Stimulated activated CD4-positive, alpha-beta T cell treated with anti-CD3 and anti-CD28 coated beads, Interleukin-1b, Interleukin-23, amount 100 ng/mL, for 1 hour (primary cell): ENCODE results near the gene ARSA.
"Not testable (repeated sequence)": the region's sequence is repeated elsewhere in the genome, so short reads cannot be mapped to it uniquely, and the experiment has no call there.

Experiments used
- DNase-seq, 2 donors: peaks; one replicate each; pipeline ENCODE4 v3.0.0-alpha.2; 2020; ENCODE audit warnings: low read depth in 2 of 2

The ARSA gene

DNA sequence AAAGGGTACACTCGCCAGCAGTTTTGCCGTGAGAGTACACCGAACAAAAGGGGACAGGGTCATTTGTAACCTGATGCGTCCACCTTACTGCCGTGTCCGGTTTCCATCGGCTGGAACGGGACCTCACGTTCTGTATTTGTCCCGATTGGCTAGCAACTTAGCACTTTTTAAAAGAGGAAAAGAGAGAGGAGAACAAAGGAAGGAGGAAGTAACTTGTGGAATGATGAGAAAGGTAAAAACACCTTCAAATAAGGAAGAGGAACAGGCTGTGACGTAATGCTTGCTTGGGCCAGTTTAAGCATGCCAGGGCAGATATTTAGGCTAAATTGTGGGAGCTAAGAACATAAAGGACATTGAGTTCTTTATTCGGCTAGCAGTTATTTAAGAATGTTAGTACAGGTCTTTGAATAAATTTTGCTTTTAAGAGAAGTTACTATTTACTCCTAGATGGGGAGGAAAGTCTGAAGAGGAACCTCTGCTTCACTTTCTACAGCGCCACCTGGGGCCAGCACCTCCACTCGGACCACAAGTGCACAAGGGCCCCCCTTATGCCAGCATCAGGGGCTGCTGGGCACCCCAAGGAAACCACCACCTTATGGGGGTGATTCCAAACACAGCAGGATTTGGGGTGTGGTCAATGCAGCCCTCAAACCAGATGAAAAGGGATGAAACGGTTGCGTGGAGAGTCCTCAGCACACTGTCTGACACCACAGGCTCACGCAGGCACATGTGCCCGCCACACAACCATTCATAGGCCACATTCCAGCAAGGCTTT lies 5.8 kb downstream of the ARSA start:
- DNase-seq: no peak

DNA sequence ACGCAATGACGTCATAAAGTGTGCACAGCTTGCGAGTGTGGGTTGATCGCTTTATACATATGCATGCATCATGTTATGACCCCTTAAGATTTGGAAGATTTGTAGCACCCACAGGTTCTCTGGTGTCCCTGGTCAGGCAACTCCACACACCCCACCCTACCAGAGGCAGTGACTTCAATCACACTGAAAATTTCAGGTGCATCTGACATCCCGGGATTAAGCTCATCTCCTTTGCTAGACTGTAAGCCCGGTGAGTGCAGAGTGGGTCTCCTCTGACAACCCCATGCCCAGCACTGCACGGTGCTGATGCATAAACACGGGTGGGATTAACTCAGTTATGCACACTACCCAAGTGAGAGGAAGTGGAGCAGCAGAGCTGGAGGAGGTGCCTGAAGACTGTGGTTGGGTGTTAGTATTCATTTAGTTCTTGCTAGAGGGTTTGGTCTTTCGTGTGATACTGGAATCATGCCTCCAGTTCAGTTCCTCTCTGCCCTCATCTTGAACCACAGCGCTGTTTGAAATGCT lies 6.5 kb downstream of the ARSA start:
- DNase-seq: no peak

DNA sequence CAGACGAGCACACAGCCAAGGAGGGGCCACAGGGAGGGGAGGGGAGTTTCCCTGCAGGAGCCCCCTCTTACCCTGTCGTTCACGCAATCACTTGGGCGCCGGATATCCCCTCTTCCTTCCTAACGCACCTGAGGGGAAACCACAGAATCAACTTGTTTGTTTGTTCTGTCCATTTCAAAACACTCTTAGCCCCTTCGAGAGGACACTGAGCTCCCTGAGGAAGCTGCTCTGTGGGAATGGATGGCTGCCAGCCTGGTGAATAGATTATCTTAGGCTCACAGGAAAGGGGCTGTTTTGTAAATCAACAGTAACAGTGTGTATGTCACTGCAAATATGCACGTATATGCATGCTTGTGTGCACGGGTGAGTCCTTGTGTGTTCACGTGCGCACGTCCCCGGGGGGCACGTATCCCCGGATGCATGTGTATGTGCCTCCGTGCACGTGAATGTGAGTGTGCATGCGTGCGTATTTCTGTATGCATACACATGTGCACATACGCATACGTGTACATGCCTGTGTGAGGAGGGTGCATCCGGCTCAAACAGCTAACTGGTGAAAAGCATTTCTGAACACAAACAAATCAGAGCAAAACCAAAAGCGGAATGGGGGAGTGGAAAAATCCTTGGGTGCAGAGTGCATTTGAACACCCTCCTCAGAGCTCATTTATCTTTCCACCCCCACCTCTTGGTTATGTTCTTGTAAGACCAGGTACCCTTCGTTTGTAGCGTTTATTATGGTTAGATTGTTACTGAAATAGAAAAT lies 7.2 kb downstream of the ARSA start:
- DNase-seq: no peak

DNA sequence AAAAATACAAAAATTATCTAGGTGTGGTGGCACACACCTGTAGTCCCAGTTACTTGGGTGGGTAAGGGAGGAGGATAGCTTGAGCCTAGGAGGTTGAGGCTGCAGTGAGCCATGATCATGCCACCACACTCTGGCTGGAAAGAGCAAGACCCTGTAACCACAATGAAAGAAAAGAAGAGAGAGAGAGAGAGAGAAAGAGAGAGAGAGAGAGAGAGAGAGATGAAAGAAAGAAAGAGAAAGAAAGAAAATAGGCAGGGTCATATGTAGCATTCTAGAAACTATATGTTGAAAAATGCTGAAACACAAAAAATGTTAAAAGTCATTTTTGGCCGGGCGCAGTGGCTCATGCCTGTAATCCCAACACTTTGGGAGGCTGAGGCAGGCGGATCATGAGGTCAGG lies 13.7 kb downstream of the ARSA start:
- DNase-seq: not testable (repeated sequence)

DNA sequence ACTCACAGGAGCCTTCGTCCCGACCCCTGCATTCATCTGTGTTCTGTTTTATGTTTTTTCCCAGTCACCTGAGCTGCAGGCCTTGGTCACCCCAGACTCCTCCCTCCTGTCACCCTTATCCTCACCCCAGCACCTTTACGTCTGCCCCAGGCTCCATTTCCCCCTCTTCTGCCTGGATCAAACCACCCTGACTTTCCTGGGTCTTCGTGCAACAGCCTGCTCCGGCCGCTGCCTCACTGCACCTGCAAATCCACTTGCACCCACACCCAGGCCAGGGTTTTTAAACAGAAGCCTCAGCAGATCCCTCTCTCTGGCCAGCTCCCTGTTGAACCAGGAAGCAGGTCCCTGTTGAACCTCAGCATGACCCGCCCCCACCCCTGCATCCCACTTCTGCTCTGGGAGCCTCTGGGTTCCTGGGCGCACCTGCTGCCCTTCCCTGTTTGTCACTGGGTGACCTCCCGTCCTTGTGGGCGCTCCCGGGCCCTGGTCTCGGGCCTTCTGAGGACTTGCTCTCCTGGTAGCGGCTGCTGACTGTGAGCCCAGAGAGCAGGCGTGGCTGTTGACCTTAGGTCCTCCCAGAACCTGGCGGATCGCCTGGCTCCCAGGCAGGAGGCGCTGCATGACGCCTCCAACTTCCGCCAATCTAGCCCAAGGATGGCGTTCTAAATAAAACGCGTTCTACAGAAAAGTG lies 14.5 kb downstream of the ARSA start:
- DNase-seq: no peak

DNA sequence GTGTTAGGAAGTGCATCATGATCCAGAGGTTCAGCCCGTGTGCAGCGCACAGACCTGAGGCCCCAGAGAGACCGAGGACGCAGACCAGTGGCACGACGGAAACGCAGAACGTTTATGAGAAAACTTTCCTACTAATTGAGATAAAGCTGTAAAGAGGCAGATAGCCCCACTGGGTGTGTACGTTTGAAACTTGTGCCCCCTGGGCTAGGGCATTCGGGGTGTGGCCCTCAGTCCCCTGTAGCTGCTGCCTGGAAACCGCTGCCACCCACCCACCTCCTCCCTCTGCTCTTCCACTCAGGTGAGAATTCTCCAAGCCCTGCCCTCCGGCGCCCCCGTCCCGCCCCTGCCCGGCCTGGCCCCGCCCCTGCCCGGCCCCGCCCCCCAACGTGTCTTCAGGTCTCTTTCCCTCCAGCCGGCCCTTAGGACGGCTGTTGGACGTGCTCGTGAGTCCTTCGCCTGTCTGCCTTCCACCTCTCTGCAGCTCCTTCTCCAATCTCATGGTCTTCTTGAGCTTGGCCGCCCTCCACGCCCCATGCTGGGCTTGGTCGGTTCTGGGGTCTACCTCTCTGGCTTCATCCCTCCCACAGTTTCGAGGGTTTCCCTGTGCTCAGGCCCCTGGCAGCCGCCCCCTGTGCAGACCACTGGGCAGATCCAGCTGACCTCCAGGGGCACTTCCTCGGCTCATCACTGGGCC lies 15.3 kb downstream of the ARSA start:
- no peak for DNase-seq

DNA sequence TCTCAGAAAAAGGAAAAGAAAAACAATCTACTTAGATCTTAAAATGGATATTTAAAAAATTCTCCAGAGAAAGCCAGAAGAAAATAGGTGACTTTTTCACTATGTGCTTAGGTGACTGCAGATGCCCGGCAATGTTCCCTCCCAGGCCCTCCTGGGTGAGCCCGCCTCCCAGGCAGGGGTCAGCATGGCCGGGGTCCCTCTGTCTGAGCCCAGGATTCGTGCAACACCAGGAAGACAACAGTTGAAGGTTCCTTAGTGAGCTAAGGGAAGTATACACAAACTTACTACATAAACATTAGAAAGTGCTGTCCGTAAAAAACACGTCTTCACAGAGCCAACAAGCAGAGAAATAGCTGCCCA lies 15.8 kb downstream of the ARSA start:
- no peak for DNase-seq

DNA sequence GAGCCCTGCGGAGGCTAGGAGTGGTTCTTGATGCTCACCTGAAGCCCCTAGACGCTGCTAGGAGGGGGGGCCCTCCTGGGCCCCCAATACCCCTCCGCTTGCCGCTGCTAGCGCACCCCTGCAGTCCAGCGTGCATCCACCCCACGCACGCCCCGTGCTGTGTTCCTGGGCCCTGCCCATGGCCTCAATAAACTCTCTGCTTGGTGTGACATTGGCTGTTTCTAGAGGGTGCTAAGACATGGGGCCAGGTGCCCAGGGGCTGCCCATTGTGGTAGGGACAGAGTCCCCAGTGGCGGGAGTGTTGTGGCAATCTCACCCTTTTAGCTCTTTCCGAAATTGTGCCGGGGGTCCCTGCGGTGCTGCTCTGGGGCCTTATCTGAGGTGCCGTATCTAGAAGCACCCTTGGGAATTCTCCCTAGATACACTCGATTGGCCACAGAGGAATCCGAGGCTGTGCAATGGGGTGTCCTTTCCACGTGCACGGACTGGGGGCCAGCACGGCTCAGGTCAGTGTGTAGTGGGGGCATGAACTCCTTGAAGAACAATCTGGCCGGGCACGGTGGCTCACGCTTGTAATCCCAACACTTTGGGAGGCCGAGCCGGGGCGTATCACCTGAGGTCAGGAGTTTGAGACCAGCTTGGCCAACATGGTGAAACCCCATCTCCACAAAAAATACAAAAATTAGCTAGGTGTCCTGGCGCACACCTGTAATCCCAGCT lies 16.5 kb downstream of the ARSA start:
- DNase-seq: no peak

DNA sequence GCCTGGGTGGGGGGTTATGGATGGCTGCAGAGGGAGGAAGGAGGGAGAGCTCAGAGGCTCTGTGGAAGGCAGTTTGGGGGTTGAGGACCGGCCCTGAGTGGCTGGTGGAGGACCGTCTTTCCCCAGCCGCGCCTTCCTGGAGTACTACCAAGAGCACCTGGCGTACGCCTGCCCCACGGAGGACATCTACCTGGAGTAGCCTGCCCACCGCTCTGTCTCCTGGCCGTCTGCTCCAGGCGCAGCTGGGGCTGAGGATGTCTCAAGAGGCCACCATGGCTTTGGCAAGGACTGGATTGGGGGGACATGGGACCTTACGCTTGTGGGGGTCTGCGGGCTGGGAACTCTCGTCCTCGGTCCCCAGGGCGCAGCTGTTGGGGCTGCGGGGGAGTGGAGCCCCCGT lies 17.4 kb downstream of the ARSA start:
- DNase-seq: no peak

DNA sequence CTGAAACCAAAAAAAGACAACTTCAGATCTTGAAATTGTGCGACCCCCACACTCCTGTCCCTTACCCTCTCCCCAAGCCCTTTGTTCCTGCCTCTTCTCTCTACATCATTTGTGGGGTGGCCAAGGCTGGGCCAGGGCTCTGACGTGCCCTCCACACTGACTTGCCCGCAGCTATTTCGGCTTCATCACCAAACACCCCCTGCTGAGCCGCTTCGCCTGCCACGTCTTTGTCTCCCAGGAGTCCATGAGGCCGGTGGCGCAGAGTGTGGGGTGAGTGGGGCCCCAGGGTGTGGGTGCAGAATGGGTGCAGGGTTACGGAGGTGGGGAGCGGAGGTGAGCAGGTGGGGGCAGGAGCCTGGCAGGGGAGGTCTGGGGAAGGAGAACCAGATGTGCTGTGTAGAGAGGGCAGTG lies 17.9 kb downstream of the ARSA start:
- DNase-seq: no peak

DNA sequence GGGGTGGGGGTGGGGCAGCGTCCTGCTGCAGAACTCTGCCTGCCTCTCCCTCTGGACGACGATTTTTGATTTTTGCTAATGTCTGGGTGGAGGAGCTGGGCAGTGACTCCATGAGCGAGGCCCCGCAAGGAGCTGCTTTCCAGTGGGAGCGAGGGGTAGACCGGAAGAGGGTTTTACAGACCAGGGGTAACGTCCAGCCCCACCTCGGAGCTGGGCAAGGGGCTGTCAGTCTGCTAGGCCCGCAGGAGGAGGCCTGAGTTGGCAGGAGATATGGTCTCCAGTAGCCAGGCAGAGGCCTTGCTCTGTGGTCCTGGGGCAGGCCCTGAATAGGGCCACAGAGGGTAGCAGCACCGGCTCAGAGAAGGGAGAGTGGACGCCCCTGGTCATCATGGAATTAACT lies 18.4 kb downstream of the ARSA start:
- DNase-seq: no peak

DNA sequence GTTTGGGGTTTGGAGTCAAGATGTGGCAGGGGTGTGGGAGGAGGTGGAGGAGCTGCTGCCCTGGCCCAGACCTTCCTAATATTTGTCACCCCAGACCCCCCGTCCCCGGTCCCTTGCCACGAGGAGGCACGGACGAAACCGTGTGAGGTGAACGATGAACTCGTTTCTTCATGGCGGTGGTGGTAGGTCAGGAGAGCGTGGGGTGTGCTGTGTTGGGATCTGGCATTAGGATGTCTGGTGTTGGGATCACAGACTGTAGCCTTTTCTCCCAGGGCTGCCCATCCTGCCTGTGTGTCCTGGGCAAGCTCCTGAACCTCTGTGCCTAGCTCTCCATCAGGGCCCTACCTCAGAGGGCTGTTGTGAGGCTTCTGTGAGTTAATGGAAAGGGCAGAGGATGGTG lies 19.0 kb downstream of the ARSA start:
- DNase-seq: no peak

DNA sequence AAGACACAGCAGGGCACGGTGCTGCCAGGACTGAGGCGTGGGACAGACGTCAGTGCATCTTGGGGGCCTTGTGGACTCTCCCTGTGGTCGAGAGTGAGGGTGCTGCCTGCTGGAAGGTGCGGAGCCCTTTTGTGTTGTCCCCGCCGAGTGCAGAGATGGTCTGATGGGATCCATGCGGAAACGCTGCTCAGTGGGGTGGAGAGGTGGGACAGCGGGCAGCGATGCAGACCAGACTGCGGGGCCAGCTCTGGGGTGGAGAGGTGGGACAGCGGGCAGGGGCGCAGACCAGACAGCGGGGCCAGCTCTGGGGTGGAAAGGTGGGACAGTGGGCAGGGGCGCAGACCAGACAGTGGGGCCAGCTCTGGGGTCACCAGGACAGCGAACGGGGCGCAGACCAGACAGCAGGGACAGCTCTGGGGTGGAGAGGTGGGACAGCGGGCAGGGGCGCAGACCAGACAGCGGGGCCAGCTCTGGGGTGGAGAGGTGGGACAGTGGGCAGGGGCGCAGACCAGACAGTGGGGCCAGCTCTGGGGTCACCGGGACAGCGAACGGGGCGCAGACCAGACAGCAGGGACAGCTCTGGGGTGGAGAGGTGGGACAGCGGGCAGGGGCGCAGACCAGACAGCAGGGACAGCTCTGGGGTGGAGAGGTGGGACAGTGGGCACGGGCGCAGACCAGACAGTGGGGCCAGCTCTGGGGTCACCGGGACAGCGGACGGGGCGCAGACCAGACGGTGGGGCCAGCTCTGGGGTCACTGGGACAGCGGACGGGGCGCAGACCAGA lies 19.7 kb downstream of the ARSA start:
- DNase-seq: not testable (repeated sequence)

DNA sequence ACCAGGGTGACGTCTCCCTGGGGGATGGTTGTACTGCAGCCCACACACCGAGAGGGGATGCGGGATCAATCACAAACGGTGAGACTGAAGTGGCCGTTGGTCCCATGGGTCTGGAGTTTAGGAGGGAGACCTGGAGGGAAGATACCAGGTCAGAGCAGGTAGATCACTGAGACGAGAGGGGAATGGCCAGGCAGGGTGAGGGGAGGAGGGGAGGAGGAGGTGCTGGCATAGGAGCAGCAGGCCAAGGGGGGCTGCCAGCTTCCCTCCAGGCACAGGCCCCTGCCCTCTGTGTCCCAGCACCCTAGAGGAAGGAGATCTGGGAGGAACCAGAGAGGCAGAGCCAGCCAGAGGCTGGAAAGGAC lies 20.3 kb downstream of the ARSA start:
- DNase-seq: no peak

DNA sequence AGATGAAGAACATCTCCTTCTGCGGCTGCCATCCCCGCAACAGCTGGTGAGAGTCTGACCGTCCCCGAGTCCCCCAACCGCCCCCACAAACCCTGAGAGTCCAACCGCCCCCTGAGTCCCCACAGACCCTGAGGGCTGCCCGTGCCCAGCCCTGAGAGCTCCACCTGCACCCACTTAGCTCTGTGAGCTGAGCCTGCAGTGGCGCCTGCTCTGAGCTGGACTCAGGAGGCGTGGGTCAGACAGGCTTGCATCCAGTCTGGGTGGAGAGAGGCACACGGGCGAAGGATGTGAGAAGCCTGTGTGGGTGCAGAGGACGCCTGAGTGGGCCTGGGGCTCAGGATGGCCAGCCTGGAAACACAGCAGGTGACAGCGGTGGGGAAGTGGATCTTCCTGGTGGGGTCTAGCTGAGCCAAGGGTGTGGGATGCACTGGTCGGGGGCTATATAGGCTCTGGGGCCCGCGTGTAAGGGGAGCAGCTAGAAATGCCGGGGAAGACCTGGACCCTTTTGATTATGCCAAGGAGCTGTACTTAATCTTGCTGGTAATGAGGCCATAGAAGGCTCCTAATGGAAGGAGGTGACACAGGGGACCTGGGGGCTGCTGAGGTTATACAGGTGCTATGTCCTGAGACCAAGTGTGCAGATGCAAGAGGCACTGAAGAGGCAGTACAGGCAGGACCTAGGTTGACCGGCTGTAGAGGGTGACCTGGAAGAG lies 20.9 kb downstream of the ARSA start:
- no peak for DNase-seq

DNA sequence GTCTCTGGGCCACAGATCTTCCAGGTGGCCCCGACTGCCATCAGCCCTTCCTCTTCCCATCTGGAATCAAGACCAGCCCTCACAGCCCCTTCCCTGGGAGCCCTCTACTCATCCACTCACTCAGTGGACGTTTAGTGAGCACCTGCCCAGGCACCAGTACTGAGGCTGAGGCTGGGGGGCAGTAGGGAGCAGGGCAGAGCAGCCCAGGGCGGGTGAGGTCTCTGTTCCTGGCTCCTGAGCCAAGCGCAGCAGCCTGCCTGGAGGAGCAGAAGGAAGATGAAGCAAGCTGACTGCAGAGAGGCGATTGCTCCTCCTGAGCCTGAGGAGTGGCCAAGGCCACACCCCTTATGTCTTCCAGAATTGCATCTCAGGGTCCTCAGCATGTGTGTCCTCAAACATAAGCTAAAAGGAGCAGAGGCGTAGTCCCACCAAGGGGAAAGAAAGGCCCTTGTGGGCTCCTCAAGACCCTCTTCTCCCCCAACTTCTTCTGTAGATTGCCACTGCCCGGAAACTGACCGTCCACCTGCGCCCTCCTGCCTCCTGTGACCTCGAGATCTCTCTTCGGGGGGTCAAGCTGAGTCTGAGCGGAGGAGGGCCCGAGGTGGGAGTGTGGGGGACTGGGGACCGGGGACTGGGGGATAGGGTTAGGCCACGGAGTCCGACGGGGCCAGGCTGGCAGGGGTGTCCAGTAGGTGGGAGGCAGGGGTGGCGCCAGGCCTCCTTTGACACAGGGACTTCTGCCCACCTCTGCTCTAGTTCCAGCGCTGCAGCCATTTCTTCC lies 21.6 kb downstream of the ARSA start:
- DNase-seq: no peak

DNA sequence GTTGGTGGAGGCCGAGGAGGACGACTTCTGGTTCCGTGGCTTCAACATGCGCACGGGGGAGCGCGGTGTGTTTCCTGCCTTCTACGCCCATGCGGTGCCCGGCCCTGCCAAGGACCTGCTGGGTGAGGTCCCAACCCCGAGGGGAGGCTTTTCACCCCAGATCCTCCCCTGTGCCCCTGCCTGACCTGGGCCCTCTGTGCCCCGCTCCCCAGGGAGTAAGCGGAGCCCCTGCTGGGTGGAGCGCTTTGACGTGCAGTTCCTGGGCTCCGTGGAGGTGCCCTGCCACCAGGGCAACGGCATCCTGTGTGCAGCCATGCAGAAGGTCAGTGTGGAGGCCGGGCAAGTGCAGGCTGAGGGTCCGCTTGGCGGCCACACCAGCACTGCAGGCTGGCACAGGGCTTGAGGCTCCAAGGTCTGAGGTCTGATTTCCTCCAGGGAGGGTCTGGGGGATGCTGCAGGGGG lies 22.3 kb downstream of the ARSA start:
- no peak for DNase-seq

DNA sequence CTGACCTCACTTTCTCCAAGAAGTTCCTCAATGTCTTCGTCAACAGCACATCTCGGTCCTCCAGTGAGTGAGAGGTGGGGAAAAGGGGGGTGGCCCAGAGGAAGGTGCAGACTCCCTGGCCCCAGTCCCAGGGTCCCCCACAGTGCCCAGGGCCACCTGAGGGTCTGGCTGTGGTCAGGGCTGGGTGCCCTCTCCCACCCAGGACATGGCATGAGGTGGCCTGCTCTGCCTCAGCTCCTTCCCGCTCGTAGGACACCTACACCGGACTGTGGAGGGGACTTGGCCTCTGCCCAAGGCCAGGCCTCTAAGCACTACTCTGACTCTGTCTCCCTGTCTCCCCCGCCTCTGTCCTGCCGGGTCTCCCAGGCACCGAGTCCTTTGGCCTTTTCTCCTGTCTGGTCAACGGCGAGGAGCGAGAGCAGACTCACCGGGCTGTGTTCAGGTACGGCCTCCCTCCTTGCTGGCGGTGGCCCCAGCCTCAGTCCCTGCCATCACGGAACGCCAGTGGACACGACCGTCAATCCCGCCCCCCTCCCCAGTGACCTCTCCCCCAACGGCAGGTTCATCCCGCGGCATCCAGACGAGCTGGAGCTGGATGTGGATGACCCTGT lies 22.8 kb downstream of the ARSA start:
- DNase-seq: no peak
